ENCODE data around the gene NID1.

NID1 gene

DNA sequence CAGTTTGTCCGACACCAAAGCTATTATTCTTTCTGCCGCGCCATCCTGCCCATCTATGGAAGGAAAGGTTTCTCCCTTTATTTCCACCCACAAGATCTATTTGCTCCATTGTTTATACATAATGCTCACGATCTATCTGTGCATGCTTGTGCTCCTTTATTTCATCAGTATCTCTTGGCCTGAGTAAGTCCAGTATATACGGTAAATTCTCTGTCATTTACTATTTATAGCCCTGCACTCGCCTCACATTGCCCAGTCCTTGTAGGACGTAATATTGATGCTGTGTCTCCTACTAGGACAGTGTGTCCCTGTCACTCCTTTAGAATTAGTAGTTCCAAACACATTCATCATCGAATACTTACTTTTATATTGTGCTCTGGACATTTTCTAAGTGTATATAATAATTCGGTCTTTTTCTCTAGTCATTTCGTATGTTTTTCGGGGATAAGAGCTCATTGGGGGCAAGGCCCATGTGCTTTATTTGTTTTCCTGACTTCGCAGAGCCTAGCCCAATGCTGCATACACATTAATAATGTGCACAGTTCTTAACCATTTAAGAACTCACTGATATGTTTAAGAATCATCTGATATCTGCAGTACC is 3.1 kb upstream of the NID1 start:
- DNase-seq (ENCODE audit: low read depth), result no peak

DNA sequence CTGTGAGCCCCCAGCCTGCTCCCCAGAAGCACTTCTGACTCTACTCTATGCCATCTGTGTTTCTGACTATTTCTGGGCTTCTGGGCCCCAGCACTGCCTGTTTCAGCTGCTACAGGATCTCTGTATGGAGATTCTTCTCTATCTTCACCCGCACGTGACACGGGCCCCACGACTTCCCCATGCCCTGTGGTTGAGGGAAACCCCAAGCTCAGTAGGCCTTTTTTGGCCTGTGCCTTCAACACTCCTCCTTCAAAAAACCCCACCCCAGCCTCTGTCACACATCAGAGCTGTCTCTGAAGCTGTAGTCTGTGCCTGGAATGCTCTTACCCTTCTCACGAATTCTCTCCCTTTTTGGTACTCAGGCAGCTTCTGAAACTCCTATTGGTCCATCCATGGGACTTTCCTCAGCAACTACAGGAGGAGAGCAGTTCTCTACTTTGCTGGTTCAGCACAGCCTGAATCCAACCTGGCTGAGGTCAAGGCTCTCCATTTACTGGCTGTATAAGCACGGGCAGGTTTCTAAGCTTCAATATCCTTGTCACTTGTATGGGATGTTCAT is 2.0 kb upstream of the NID1 start:
- DNase-seq (ENCODE audit: low read depth), result no peak

DNA sequence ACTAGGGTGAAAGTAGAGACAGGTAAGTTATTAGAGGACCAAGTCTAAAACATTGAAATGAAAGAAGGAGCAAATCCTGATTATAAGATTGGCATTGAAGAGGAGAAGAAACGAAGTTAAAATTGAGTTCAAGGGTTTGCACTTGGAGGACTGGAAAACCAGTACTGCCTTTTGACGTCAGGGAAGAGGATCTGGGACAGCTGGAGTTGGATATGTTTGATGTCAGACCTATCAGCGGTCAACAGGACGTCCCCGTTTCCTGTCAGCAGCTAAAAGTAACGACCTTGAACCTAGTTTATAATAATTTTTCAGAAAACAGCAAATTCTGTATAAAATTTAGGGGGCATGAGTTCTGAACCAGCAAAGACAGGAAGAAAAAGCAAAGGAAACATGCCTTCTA is 1.2 kb upstream of the NID1 start:
- no peak for DNase-seq (ENCODE audit: low read depth)

DNA sequence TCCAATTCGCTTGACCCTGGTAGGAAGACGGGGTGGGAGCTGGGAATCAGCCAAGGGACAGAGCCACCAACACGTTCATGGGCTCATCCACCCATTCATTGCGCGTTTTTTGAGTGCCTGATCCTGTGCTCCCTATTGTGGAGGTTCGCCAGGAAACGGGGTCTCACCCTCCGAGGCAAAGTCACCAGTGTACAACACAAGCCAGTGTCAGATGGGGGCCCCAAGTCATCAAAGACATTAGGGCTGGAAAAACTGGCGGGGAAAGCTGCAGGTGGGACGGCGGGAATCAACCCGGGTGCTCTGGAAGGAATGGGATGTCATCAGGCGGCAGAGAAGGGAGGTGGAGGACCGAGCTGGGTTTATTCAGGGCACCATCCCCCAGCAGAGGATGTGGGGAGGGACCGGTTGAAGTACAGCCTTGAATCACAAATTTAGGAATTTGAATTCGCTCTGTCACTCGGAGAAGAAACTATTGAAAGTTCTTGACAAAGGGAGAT is 667 bp upstream of the NID1 start:
- DNase-seq (ENCODE audit: low read depth), result no peak

DNA sequence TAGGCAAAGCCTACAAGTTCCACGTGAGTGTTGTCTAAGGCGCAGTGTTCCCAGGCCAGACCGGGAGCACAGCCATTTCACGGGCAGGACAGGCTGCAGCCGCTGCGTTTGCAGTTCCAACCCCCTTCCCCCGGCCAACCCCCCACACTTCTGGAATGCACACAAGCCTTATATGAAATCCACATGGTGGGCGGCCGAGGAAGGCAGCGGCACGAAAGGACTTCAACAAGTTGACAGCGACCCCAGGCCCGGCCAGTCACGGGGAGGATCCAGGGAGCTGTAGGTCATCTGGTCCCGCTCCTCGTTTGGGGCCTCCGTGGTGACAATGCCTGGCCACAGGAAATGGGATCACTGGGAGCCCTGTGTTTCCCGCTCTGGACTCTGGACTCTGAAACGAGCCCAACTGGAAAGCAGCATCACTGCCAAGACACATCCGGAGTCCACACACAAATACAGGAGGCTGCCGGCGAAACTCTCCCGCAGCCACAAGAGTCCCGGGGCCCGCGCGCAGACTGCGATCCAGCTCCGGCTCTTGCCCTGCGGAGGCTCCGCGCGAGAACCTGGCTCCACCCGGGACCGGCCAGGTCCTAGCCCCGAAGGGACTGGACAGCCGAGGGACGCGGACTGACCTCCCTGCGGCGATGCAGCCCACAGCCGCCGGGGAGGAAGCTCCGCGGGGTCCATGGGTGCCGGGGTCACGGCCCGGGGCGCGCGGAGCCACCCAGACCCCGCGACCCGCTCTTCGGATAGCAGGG is 794 bp downstream of the NID1 start:
- DNase-seq (ENCODE audit: low read depth), result peak; percentile 34

DNA sequence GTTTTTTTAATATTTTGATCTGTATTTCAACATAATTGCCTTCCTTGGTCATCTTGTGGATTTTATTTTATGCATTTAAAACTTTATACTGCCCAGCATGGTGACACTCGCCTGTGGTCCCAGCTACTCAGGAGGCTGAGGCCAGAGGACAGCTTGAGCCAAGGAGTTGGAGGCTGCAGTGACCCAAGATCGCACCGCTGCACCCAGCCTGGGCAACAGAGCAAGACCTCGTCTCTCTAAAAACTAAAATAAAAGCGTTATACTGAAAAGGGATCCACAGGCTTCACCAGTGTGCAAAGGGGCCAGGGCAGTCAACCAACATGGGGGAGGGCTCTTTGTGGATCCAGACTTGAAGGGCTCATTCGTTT is 1.4 kb downstream of the NID1 start:
- DNase-seq (ENCODE audit: low read depth), result no peak

DNA sequence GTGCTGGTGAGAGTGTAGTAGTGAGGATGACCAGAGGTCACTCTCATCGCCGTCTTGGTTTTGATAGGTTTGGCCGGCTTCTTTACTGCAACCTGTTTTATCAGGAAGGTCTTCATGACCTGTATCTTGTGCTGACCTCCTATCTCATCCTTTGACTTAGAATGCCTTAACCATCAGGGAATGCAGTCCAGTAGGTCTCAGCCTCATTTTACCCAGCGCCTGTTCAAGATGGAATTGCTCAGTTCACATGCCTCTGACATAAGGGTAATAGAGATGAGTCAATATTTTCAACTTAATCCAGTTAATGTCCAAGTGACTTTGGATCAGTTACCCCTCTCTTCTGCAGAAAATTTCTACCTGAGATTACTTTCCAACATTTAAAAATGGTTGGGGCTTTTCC is 4.6 kb downstream of the NID1 start:
- no peak for DNase-seq (ENCODE audit: low read depth)

DNA sequence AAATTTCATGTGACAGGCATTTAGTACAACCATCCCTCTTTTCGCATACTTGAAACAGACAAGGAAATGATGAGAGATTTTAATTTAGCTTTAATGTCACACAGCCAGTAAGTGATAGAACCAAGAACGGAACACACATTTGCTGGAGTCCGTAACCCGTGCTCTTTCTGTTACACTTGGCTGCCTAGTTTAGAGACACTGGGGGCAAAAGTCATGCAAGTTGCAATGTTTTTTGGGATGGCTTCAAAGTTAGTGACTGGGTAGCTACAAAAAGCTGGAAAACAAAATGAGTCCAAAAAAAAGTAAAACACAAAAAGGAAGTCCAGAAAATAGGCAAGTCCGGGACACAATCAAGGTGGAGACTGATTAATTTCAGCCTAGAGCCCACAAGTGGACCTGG is 5.9 kb downstream of the NID1 start:
- no peak for DNase-seq (ENCODE audit: low read depth)

DNA sequence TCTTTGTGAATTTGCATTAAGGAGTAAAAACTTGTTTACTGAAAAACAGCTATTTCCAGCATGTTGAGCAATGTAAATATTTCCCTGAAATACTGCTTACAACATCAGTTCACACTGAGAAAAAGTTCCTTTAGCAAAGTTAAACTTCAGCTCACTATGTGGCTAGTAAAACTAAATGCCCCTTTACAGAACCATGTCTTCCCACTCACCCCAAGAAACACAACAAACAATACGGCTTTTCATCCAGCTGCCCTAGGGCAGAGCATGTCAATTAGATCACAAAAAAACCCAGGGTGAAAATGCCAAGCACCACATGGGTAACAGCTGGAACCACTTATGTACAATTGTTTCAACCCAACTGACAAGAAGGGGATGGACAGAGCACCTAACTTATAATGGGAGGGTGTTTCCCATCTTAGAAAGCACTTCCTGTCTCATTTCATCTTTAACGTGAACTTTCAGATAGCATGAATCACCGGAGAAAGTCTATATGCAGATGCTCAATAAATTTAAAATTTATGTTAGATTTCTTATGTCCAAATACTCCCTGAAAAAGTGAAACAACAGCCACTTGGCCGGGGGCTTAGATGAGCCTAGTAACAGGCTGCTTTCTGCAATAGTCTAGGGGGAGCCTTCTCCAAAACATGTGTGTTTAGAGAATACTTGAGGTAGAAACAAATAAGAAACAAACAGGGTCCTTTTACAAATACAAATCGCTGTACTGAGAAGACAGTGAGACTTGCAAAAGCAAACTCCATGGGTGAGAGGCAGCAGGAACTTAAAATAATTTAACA is 6.6 kb downstream of the NID1 start:
- DNase-seq (ENCODE audit: low read depth), result no peak

DNA sequence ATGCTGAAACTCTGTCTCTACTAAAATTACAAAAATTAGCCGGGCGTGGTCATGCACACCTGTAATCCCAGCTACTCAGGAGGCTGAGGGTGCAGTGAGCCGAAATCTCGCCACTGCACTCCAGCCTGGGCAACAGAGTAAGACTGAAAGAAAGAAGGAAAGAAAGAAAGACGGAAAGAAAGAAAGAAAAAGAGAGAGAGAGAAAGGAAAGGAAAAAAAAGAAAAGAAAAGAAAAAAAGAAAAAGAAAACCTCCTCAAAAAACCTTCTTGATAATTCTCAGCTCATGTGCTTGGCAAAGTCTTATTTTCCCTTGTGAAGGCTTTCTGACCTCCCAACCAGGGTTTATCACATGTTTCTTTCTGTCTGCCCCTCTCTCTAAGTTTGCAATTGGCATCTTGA is 7.3 kb downstream of the NID1 start:
- no peak for DNase-seq (ENCODE audit: low read depth)

DNA sequence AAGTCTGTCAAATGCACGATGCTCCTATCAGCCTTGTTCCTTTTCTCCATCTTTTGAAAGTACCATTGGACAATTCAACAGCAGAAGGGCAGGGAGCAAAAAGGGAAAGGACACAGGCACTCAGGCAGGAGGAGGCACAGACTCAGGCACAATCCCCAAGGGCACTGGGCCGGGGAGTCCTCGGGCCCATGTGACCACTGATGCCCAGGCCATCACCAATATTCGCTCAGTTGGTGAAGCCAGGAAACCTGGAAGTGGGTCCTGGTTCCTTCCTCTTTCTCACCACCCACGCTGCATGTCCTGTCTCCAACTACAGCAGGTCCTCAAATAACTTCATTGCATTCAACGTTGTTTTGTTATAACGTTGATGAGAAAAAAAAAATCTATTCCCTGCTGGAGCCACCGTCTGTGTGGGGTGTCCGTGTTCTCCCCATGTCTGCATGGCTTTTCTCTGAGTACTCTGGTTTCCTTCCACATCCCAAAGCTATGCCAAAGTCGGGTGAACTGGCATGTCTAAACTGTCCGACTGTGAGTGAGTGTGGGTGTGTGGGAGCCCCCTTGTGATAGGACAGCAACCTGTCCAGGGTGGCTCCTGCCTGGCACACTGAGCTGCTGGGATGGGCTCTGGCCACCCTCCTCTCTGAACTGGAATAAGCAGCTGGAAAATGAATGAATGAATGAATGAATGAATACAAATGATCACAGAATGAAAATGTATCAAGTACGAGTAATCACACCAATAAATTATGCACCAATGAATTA is 12.5 kb downstream of the NID1 start:
- DNase-seq (ENCODE audit: low read depth), result no peak

DNA sequence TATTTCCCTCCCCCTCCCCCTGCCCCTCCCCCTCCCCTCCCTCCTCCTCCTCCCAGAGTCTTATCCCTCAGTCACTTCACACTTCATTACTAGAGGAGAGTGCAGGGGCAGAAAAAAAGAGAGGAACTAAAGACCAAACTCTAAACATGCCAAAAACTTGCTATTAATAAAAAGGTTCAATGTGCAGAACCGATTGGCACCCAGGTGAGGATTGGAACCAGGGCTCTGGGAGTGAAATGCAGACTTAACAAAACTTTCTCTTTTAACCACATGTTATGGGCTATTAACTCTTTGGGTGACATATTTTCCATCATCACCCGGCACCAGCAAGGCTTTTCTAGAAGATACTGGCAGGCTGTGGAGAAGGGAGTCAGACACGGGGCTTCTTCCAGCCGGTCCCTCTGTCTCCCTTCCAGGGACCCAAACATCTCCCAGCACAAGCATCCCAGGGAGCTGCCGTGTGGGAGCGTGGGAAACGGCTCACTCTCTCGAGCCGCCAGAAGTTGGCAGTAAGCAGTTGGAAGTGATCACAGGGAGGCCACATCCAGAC is 13.6 kb downstream of the NID1 start:
- DNase-seq (ENCODE audit: low read depth), result no peak

DNA sequence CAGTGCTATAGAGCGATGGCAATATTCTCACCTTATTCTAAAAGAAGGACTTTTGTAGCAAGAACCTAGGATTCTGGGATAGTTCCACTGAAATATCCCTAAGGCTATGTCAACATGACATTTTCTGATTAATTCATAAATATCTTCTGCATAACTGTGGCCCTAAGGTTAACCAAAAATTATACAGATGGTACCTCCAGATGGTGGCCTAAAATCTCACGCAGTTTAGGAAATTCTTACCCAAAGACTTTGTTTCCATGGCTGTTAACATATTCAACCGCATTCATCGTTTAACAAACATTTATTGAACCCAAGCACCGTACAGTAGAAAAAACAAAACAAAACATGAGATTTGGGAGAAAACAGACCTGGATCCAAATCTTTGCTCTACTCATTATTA is 19.1 kb downstream of the NID1 start:
- DNase-seq (ENCODE audit: low read depth), result no peak

DNA sequence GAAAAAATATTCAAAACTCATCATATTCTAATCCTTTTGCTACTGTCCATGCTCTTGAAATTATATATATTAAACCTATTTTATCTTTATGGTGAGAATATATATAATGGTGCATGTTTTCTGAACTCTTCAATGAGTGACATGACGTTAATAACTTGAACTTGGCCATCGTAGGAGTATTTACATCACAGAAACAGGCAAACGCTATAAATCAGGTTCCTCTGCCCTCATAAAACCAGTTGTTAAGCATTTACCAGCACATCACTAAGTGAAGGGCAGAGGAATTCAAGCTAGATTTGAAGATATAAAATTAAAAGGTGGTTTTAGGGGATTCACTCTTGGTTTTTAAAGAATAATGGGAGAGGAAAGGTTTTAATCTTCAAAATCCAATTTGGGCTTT is 20.5 kb downstream of the NID1 start:
- no peak for DNase-seq (ENCODE audit: low read depth)

DNA sequence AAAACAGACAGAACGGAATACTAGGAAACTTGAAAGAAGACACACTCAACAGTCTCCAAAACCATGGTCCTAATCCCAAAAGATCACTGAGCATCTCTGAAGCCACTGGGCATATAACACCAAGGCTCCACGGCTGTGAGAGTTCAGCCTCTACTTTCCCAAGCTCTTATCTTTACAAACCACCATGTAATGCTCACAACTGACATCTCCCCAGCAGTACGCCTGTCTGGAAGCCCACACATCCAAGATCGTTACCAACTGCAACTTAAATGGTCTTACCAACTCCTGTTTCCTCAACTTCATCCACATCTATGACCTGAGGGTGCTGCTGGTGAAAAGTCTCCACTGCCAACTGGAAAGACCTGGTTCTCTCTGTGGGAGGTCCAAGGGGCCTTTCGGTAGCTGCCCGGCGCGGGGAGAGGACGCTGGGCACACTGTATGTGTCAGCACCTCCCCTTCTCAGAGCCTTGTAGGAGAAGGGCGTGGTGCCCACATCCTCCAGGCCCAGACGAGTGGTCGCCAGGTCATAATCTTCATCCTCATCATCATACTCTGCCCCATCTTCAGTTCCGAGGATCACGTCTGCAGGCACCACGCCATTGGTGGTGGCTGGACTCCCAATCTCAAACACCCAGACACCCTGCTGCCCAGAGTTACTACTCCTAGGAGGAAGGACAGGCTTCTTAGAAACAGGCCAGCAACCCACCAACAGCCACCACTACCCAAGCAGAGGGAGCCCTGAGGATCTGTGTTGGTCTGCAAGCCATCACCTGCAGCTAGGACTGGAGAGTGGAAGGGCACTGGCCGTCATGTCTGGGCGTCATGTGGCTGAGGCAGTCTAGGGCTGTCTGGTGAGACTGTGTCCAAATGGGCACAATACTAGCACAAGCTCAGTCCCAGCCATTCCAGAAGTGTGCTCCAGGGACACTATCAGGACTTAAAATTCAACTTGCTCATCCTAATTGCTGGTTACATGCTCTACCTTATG is 23.0 kb downstream of the NID1 start:
- no peak for DNase-seq (ENCODE audit: low read depth)

DNA sequence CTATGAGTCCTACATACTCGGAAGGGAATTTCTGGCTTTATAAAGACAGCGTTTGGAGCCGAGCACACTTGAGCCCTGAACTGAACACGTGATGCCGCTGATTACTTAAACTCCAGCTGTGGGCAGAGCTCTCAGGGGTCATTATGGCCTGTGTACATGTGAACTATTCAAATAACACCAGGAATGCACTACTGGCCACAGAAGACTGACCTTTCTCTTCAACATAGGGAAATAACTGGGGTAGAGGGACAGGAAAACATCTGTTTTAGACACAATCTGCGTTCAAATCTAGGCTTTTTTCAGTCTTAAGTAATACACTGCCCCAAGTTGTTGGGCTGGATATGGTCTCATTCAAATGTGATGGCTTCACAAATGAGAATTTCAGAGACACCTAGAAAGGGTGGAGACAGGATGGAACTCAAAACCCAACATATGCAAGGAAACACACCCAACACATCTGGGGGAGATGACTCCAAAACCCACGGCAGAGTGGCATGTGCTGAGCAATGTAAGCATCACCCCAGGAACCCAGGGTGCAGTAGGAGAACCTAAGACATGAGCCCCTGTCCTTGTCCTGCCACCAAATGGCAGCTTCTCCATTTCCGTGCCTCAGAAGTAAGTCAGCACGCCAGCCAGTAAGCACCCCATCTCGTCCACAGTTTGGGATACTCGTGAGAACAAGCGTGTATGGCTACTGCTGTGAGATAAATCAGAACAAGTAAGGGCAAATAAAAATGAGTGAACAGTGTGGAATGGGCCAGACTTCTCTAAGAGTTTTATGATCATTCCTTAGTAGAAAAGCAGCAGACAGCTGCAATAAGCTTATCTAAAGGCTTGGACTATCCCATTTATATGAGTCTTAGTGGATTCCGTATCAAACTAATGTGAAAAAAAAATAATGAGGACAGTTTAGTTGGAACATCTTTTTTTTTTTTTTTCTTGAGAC is 24.9 kb downstream of the NID1 start:
- no peak for DNase-seq (ENCODE audit: low read depth)

DNA sequence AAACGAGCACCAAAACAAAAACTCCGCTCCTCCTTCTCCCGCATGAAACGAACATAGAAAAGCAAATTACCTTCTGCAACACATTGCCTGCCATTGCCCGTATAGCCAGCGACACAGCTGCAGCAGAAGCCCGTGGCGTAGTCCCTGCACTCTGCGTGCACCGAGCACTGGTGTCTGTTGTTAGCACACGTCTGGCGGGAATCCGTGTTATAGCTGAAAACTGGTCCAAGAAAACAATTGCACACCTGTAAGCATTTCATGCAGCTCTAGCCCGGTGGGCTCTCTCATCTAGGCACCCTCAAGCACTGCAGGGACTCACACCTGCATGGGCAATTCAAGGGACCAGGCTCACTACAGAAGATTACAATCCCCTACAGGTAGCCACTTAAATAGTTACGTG is 26.9 kb downstream of the NID1 start:
- DNase-seq (ENCODE audit: low read depth), result no peak

DNA sequence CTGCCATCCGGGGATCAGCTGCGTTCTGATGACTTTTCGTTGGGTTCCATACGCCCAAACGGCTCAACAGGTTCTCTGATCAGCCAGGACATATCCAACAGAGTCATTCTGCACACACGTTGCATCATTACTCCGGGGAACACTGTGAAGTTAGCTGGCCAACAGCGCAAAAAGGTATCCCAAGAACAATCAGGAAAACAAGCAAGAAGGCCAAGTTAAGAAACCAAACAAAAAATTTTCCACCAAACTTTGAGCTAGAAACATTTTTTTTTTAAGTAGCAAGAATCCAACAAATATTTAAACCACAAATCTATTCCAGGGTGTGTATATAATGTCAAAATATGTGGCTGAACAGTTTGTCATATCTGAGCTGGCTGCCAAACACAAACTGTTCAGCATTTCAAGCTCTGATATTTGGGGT is 29.2 kb downstream of the NID1 start:
- DNase-seq (ENCODE audit: low read depth), result no peak

DNA sequence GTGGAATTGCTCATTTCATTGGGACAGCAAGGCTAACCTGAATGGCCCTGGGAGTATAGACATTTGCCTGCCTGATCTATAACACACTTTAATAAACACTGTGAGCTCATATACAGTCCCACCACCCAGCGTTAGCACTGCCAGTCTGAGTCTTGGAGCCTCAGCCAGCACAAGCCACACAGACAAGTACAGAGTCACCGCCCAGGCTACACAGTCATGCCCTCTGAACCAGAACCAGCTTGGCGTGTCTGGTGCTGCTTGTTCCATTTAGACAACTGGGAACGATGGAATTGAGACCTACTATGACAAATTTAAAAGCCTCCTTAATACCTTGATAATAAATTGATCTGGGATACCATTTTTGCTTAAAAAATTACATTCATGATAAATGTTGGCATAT is 31.6 kb downstream of the NID1 start:
- DNase-seq (ENCODE audit: low read depth), result no peak
